GM12865 (cell line): ENCODE results near the gene SMARCD3.

Source experiments
- DNase-seq: peaks from one replicate; pipeline ENCODE4 v3.0.0; 2010; ENCODE audit warnings: low read depth
- H3K4me3 ChIP-seq: 2 replicates; pipeline ENCODE4 v1.5.1; 2011; ENCODE audit warnings: mild to moderate bottlenecking, low read depth, low read length, control low read depth
- CTCF ChIP-seq: IDR thresholded peaks from 2 replicates; pipeline ENCODE4 v1.5.1; 2011; ENCODE audit warnings: low read length, control low read depth, low read depth, inconsistent platforms; ENCODE audit not compliant: insufficient read depth; ENCODE audit errors: missing control alignments

The SMARCD3 gene

GRCh38 chr7:151283302-151283701 lies 34.8 kb upstream of the SMARCD3 start:
- no peak for DNase-seq
- TF ChIP-seq CTCF, result no peak
- no peak overlapping the region for H3K4me3 ChIP-seq

- no peak for TF ChIP-seq CTCF
- no peak overlapping the region for H3K4me3 ChIP-seq
- no peak for DNase-seq
Measured at GRCh38 chr7:151282111-151282510, 33.6 kb upstream of the SMARCD3 start.

- no peak for DNase-seq
- H3K4me3 ChIP-seq, result no peak overlapping the region
- no peak for TF ChIP-seq CTCF
Measured at GRCh38 chr7:151281686-151282085, 33.2 kb upstream of the SMARCD3 start.

GRCh38 chr7:151280388-151281019 lies 32.0 kb upstream of the SMARCD3 start:
- no peak for DNase-seq
- no peak for TF ChIP-seq CTCF
- no peak overlapping the region for H3K4me3 ChIP-seq

GRCh38 chr7:151279868-151280267 lies 31.4 kb upstream of the SMARCD3 start:
- H3K4me3 ChIP-seq, result no peak overlapping the region
- TF ChIP-seq CTCF, result no peak
- DNase-seq, result no peak

- no peak for TF ChIP-seq CTCF
- no peak overlapping the region for H3K4me3 ChIP-seq
- no peak for DNase-seq
Measured at GRCh38 chr7:151278949-151279348, 30.5 kb upstream of the SMARCD3 start.

GRCh38 chr7:151277631-151278030 lies 29.1 kb upstream of the SMARCD3 start:
- H3K4me3 ChIP-seq, result no peak overlapping the region
- no peak for DNase-seq
- no peak for TF ChIP-seq CTCF
